ENCODE results near the gene IGFBP2. TPM values are rescaled to one million over a fixed set of nuclear protein-coding genes. Genes with fewer than 3 reads are reported as not detected.

Gene IGFBP2
- total RNA-seq, 2 donors from 2014 or later: 106 to 177 TPM

DNA sequence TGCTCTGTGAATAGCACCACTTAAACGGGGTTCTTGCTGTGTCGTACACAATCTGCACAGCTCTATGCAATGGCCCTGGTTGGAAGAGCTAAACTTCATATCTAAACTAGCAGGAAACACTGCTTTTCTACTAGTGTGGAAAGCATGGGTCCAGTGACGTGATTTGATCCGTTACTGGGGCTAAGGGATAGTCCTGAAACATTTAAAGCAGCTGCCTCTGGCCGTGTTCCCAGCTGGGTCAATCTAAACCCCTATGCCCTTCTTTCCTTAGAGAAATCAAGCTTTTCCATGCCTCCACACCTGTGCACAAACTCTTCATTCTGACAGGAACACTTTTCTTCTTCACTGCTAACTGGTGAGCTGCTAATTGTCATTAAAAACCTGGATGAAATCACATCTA, 67.6 kb downstream of the IGFBP2 start:
- TF ChIP-seq, protein P1, sequence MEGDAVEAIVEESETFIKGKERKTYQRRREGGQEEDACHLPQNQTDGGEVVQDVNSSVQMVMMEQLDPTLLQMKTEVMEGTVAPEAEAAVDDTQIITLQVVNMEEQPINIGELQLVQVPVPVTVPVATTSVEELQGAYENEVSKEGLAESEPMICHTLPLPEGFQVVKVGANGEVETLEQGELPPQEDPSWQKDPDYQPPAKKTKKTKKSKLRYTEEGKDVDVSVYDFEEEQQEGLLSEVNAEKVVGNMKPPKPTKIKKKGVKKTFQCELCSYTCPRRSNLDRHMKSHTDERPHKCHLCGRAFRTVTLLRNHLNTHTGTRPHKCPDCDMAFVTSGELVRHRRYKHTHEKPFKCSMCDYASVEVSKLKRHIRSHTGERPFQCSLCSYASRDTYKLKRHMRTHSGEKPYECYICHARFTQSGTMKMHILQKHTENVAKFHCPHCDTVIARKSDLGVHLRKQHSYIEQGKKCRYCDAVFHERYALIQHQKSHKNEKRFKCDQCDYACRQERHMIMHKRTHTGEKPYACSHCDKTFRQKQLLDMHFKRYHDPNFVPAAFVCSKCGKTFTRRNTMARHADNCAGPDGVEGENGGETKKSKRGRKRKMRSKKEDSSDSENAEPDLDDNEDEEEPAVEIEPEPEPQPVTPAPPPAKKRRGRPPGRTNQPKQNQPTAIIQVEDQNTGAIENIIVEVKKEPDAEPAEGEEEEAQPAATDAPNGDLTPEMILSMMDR (IDR thresholded peaks at IDR 0.05): no peak
- DNase-seq: no peak
- Histone ChIP-seq H3K4me3 (no peak overlapping the region), H3K27ac (peak overlapping the region; percentile 27), H3K4me1 (no peaks in the 10 kb centered on the region), H3K36me3 (no peaks in the 10 kb centered on the region), H3K9ac (ENCODE audit: low read depth in 2 of 2, low read length in 2 of 2) (no peak overlapping the region), H3K27me3 (no peaks in the 10 kb centered on the region), H3K9me3 (no peaks in the 10 kb centered on the region)
- intact Hi-C loops (cut with DNase I): no loop called here

DNA sequence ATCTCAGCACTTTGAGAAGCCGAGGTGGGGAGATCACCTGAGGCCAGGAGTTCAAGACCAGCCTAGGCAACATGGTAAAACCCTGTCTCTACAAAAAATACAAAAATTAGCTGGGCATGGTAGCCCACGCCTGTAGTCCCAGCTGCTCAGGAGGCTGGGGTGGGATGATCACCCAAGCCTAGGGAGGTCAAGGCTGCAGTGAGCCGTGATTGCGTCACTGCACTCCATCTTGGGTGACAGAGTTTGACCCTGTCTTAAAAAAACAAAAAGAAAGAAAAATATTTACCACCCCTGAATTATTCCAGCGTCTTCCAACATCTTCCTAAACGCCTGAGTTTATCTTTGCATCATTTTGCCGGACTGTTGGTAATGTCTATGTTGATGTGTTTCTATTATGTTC, 68.3 kb downstream of the IGFBP2 start:
- Histone ChIP-seq H3K9ac (ENCODE audit: low read depth in 2 of 2, low read length in 2 of 2) (no peak overlapping the region), H3K27ac (no peak overlapping the region), H3K36me3 (no peaks in the 10 kb centered on the region), H3K9me3 (no peaks in the 10 kb centered on the region), H3K27me3 (no peaks in the 10 kb centered on the region), H3K4me1 (no peaks in the 10 kb centered on the region), H3K4me3 (no peak overlapping the region)
- intact Hi-C loops (cut with DNase I): no loop called here
- no peak for DNase-seq
- TF ChIP-seq, protein P1 (IDR thresholded peaks at IDR 0.05): no peak

DNA sequence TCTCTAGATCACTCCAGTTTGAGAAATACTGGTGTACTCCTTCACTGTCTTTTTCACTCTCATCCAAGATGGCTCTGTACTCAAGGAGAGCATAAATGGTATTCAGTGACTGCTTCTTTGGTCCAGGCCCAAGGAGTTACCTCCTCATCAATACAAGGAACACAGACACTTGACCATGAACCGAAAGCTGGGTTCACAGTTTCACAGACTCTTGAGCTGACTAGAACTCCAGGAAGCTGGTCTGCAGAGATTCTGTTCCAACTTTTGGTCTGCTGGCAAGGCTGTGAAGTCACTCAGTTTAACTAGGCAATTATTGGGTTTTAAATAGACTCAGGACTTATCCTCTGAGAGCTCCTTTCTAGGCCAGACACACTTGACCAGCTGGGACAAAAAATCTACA, 69.5 kb downstream of the IGFBP2 start:
- H3K9me3 ChIP-seq: no peaks in the 10 kb centered on the region
- TF ChIP-seq, protein P1 (IDR thresholded peaks at IDR 0.05): no peak
- no peaks in the 10 kb centered on the region for H3K27me3 ChIP-seq
- DNase-seq: no peak
- H3K36me3 ChIP-seq: no peaks in the 10 kb centered on the region
- H3K9ac ChIP-seq (ENCODE audit: low read depth in 2 of 2, low read length in 2 of 2): no peak overlapping the region
- H3K4me3 ChIP-seq: no peak overlapping the region
- no peaks in the 10 kb centered on the region for H3K4me1 ChIP-seq
- intact Hi-C loops (cut with DNase I): no loop called here
- H3K27ac ChIP-seq: no peak overlapping the region

DNA sequence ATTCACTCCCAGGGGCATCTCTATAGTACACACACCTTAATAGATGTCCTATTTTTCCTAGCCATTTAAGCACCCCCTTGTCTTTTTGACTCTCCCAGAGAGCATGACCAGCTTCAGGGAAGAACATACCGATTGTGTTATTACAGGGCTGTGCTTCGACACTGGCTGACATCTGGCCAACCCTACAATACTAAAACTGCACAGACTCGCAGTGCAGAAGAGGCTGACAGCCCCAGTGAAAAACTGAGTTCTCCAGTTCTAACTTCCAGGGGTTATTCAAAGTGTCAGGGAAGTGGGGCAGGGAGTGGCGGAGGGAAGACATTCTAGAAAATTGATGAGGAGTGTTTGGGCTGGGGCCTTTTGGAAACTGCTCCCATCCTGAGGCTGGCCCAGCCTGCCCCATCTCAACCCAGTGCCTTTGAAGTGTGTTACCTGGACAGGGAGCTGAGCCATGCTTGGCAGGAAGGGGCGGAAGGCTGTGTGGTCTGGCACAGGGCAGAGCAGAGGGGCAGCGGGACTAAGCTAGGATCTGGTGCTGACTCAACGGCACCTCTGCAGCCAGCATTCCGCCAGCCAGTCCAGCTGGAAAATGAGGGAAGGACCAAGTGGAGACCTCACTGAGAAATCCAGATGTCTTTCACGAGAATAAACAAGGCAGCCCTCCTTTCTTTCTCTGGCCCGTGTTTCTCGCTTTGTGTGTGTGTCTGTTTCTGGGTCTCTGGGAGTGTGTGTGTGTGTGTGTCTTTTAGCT, 77.5 kb downstream of the IGFBP2 start:
- Histone ChIP-seq H3K9ac (ENCODE audit: low read depth in 2 of 2, low read length in 2 of 2) (no peak overlapping the region), H3K4me3 (no peak overlapping the region), H3K4me1 (no peaks in the 10 kb centered on the region), H3K9me3 (no peaks in the 10 kb centered on the region), H3K27me3 (no peaks in the 10 kb centered on the region), H3K27ac (peak overlapping the region; percentile 37), H3K36me3 (no peaks in the 10 kb centered on the region)
- TF ChIP-seq, protein P1 (IDR thresholded peaks at IDR 0.05): no peak
- intact Hi-C loops (cut with DNase I): no loop called here
- no peak for DNase-seq

DNA sequence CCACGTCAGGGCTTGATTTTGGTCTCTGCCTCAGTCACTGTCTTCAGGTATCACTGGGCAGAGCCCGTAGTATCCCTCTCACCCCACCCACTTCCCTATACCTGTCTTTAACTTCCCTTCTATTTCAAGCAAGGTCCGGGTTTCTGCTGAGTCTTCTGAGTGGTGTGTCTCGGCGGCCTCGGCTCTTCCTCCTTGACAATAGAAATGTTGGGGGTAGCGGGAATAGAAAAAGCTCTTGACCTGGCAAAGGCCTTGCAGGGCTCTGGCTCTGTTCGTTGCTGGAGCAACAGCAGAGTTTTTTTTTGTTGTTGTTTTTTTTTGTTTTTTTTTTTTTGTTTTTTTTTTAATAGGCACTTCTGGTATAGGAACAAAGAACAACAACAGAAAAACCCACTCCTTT, 78.1 kb downstream of the IGFBP2 start:
- Histone ChIP-seq H3K36me3 (no peaks in the 10 kb centered on the region), H3K27ac (peak overlapping the region; percentile 37), H3K4me3 (no peak overlapping the region), H3K9me3 (no peaks in the 10 kb centered on the region), H3K4me1 (no peaks in the 10 kb centered on the region), H3K9ac (ENCODE audit: low read depth in 2 of 2, low read length in 2 of 2) (no peak overlapping the region), H3K27me3 (no peaks in the 10 kb centered on the region)
- TF ChIP-seq, protein P1 (IDR thresholded peaks at IDR 0.05): no peak
- no peak for DNase-seq
- intact Hi-C loops (cut with DNase I): no loop called here
